Measurements from ENCODE around the gene PARM1.

The PARM1 gene

GRCh38 chr4:75038376-75038775 lies 105.5 kb downstream of the PARM1 start:
- H3K4me3 ChIP-seq (ENCODE audit: low read depth, low read length) = no peak overlapping the region
- DNase-seq (ENCODE audit: low read depth) = no peak
- in situ Hi-C loops (cut with HindIII; ENCODE audit: low sequenced_read_pairs) = no loop called here
- TF ChIP-seq, protein P1, sequence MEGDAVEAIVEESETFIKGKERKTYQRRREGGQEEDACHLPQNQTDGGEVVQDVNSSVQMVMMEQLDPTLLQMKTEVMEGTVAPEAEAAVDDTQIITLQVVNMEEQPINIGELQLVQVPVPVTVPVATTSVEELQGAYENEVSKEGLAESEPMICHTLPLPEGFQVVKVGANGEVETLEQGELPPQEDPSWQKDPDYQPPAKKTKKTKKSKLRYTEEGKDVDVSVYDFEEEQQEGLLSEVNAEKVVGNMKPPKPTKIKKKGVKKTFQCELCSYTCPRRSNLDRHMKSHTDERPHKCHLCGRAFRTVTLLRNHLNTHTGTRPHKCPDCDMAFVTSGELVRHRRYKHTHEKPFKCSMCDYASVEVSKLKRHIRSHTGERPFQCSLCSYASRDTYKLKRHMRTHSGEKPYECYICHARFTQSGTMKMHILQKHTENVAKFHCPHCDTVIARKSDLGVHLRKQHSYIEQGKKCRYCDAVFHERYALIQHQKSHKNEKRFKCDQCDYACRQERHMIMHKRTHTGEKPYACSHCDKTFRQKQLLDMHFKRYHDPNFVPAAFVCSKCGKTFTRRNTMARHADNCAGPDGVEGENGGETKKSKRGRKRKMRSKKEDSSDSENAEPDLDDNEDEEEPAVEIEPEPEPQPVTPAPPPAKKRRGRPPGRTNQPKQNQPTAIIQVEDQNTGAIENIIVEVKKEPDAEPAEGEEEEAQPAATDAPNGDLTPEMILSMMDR (IDR thresholded peaks at IDR 0.05; ENCODE audit: low read depth, low read length, missing control alignments) = no peak

GRCh38 chr4:75040703-75041102 lies 107.8 kb downstream of the PARM1 start:
- DNase-seq (ENCODE audit: low read depth) = no peak
- no peak overlapping the region for H3K4me3 ChIP-seq (ENCODE audit: low read depth, low read length)
- TF ChIP-seq, protein P1 (IDR thresholded peaks at IDR 0.05; ENCODE audit: low read depth, low read length, missing control alignments) = no peak
- in situ Hi-C loops (cut with HindIII; ENCODE audit: low sequenced_read_pairs) = no loop called here

GRCh38 chr4:75042601-75043208 lies 109.8 kb downstream of the PARM1 start:
- H3K4me3 ChIP-seq (ENCODE audit: low read depth, low read length) = no peak overlapping the region
- in situ Hi-C loops (cut with HindIII; ENCODE audit: low sequenced_read_pairs) = no loop called here
- TF ChIP-seq, protein P1 (IDR thresholded peaks at IDR 0.05; ENCODE audit: low read depth, low read length, missing control alignments) = no peak

DNA sequence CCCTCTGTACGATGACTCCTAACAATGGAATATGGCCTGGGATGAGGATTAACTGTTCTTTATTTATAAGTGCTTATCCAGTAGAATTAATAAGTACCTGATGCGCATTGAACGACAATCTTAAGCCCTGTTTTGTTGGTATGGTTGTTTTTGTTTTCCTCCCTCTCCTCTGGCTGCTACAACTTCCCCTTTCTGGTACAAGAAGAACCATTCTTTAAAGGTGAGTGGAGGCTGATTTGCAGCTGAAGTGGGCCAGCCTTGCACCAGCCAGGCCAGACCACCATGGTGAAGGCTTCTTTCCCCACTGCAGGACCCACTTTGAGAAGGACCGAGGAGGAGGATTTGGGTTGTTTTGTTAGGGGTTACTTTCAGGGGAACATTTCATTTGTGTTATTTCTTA lies 113.3 kb downstream of the PARM1 start:
- in situ Hi-C loops (cut with HindIII; ENCODE audit: low sequenced_read_pairs) = no loop called here
- no peak for DNase-seq (ENCODE audit: low read depth)
- TF ChIP-seq, protein P1 (IDR thresholded peaks at IDR 0.05; ENCODE audit: low read depth, low read length, missing control alignments) = no peak
- H3K4me3 ChIP-seq (ENCODE audit: low read depth, low read length) = no peak overlapping the region

More at GRCh38 chr4:75042601-75043208, 109.8 kb downstream of the PARM1 start:
- DNase-seq (ENCODE audit: low read depth) = no peak

DNA sequence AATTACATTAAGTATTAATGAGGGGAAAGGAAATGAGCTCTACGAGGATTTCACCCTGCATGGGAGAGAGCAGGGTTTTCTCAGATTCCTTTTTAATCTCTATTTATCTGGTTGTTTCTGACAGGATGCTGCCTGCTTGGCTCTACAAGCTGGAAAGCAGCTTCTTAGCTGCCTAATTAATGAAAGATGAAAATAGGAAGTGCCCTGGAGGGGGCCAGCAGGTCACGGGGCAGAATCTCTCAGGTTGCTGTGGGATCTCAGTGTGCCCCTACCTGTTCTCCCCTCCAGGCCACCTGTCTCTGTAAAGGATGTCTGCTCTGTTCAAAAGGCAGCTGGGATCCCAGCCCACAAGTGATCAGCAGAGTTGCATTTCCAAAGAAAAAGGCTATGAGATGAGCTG lies 113.7 kb downstream of the PARM1 start:
- in situ Hi-C loops (cut with HindIII; ENCODE audit: low sequenced_read_pairs) = no loop called here
- no peak for DNase-seq (ENCODE audit: low read depth)
- TF ChIP-seq, protein P1 (IDR thresholded peaks at IDR 0.05; ENCODE audit: low read depth, low read length, missing control alignments) = no peak
- H3K4me3 ChIP-seq (ENCODE audit: low read depth, low read length) = no peak overlapping the region

- in situ Hi-C loops (cut with HindIII; ENCODE audit: low sequenced_read_pairs) = no loop called here
Observed at GRCh38 chr4:75048208-75048879, 115.4 kb downstream of the PARM1 start.

More at GRCh38 chr4:75048208-75048879, 115.4 kb downstream of the PARM1 start:
- TF ChIP-seq, protein P1 (IDR thresholded peaks at IDR 0.05; ENCODE audit: low read depth, low read length, missing control alignments) = no peak
- no peak for DNase-seq (ENCODE audit: low read depth)
- no peak overlapping the region for H3K4me3 ChIP-seq (ENCODE audit: low read depth, low read length)

Measured in astrocyte of the cerebellum (primary cell).